BLaER1 treated with 17β-estradiol and CSF1 and Interleukin-3, amounts not matched to agents 10 nM and 100 nM (cell line): ENCODE results near the gene HAGHL.

Experiments used
- H3K27ac ChIP-seq, 11 experiments: shearing (Covaris generic); formaldehyde crosslinking; 2 replicates each; pipeline ENCODE4 v1.8.1; 2022
- H3K27me3 ChIP-seq, 11 experiments: shearing (Covaris generic); formaldehyde crosslinking; 2 replicates each; pipeline ENCODE4 v1.8.1; 2022
- H3K36me3 ChIP-seq, 11 experiments: shearing (Covaris generic); formaldehyde crosslinking; 2 replicates each; pipeline ENCODE4 v1.8.1; 2022
- H3K4me1 ChIP-seq, 10 experiments: shearing (Covaris generic); formaldehyde crosslinking; 2 replicates each; pipeline ENCODE4 v1.8.1; 2022
- H3K4me2 ChIP-seq, 11 experiments: shearing (Covaris generic); formaldehyde crosslinking; 2 replicates each; pipeline ENCODE4 v1.8.1; 2022
- H3K4me3 ChIP-seq, 10 experiments: shearing (Covaris generic); formaldehyde crosslinking; 2 replicates each; pipeline ENCODE4 v1.8.1; 2022
- H3K9ac ChIP-seq, 11 experiments: shearing (Covaris generic); formaldehyde crosslinking; 2 replicates each; pipeline ENCODE4 v1.8.1; 2022
- H3K9me3 ChIP-seq, 11 experiments: shearing (Covaris generic); formaldehyde crosslinking; replicated peaks in 1 of 11; 2 replicates each; pipeline ENCODE4 v1.8.1; 2022
- H4K20me1 ChIP-seq, 11 experiments: shearing (Covaris generic); formaldehyde crosslinking; 2 replicates each; pipeline ENCODE4 v1.8.1; 2022
- Cebpa-rat ChIP-seq, 11 experiments: shearing (Covaris generic); IDR thresholded peaks; 2 replicates each; pipeline ENCODE4 v1.8.1; 2022

Gene HAGHL

DNA sequence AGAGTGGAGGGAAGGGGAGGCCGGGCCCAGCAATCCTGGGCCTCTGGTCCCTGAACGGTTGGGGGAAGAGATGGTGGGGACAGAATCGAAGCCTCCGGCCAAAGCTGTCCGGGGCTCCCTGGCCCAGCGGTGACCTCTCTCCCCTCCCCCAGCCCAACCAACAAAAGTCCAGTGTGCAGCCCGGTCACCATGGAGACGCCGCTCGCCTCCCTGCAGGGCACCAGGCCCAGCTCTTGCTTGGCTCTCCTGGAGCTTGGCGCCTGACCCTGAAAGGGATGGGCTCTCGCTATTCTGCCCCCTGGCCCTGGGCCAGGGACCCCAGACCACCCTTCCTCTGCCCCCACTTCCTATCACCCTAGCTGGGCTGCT is 10.7 kb upstream of the HAGHL start:
- Histone ChIP-seq H3K4me3 (peak overlapping the region in 9 of 10 experiments; percentile 61 to 75 (median 69); a peak in 17 of 20 replicates), H3K27me3 (peaks cover 22 to 65% (median 54%) of the 10 kb centered on the region in 11 experiments), H3K9ac (peak overlapping the region in 6 of 11 experiments; percentile 23 to 80 (median 72); a peak in 9 of 22 replicates), H3K27ac (no peak overlapping the region), H3K36me3 (no peaks in the 10 kb centered on the region), H3K4me2 (peak overlapping the region; percentile 91 to 100 (median 100)), H3K9me3 (no peaks in the 10 kb centered on the region), H4K20me1 (peaks cover 0 to 73% (median 43%) of the 10 kb centered on the region in 11 experiments; a peak in 18 of 22 replicates), H3K4me1 (peaks cover 55 to 77% (median 73%) of the 10 kb centered on the region in 10 experiments)
- TF ChIP-seq Cebpa-rat (IDR thresholded peaks at IDR 0.05): no peak

- Histone ChIP-seq H4K20me1 (peaks cover 4 to 75% (median 44%) of the 10 kb centered on the region in 11 experiments; a peak in 19 of 22 replicates), H3K9ac (peak overlapping the region in 6 of 11 experiments; percentile 8 to 80 (median 72); a peak in 5 of 22 replicates), H3K27me3 (peaks cover 17 to 60% (median 48%) of the 10 kb centered on the region in 11 experiments), H3K36me3 (no peaks in the 10 kb centered on the region), H3K4me1 (peaks cover 60 to 77% (median 75%) of the 10 kb centered on the region in 10 experiments), H3K4me2 (peak overlapping the region; percentile 91 to 100 (median 100); a peak in 21 of 22 replicates), H3K9me3 (no peaks in the 10 kb centered on the region), H3K27ac (no peak overlapping the region), H3K4me3 (peak overlapping the region in 6 of 10 experiments; percentile 68 to 75 (median 71); a peak in 4 of 20 replicates)
- no peak for TF ChIP-seq Cebpa-rat (IDR thresholded peaks at IDR 0.05)
These were observed 10.1 kb upstream of the HAGHL start for GRCh38 chr16:716768-717325.

DNA sequence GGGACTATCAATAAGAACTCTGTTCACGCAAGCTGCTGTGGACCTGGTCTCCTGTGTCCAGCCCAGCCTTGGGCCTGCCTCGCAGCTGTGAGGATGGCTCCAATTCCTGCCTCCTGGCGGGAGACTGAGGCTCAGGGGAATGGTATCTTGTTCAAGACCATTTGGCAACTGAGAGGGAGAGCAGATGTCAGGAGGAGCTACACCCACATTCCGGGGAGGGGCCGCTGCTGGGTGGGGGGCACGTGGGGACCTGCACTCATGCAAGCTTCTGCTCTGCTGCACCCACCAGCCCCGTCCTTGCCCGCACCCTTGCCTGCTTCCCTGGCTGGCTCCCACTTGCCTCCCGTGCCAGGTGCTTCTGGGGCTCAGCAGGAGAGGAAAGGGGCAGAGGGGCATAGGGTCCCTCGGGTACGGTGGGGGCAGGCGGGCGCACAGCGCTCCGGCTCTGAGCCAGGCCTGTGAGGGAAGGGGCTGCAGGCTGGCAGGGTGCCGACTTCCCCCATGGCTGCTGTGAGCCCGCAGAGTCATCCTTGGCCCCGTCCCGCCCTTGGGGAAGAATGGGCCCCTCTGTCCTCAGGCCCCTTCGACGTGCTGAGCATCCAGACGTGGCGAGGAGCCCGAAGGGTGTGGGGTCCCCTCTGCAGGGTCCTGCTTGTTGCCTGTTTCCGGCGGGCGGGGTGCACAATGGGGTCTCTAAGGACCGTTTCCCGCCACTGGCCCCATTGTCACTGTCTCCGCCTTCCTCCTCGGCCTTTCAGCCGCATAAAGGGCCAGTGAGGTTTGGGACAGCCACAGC is 9.3 kb upstream of the HAGHL start:
- Histone ChIP-seq H3K9me3 (no peaks in the 10 kb centered on the region), H3K27ac (peak overlapping the region in 4 of 11 experiments; percentile 23 to 51 (median 36); a peak in 4 of 22 replicates), H3K9ac (peak overlapping the region in 5 of 11 experiments; percentile 29 to 87 (median 73); a peak in 7 of 22 replicates), H3K27me3 (peaks cover 16 to 54% (median 39%) of the 10 kb centered on the region in 11 experiments), H4K20me1 (peaks cover 9 to 83% (median 52%) of the 10 kb centered on the region in 11 experiments; a peak in 20 of 22 replicates), H3K4me3 (peak overlapping the region in 1 of 10 experiments; percentile 15; a peak in 2 of 20 replicates), H3K4me1 (peaks cover 67 to 85% (median 82%) of the 10 kb centered on the region in 10 experiments), H3K4me2 (peak overlapping the region; percentile 5 to 100 (median 100); a peak in 20 of 22 replicates), H3K36me3 (0 out of 22 replicates have a peak, but pooled peaks cover 0 to under 1% (median 0%) of the 10 kb centered on the region in 11 experiments)
- TF ChIP-seq Cebpa-rat (IDR thresholded peaks at IDR 0.05): no peak

DNA sequence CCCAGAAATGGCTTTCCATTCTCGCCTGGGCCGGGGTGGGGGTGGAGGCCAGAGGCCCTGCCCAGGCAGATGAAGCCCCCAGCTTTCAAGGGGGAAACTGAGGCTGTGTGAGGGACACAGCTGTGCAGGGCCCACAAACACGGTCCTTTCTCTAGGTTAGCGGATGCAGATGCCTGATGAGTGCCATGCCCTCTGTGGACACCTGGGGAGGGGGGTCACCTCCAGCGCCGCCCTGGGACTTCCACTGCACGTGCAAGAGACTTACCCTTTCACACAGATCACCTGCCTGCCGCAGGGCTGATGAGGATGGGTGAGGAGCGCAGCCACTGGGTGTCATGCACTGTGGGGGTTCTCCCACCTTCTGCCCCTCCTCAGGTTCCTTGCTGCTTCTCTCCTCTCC is 8.5 kb upstream of the HAGHL start:
- H3K9ac ChIP-seq: peak overlapping the region in 4 of 11 experiments; percentile 59 to 87 (median 75); a peak in 7 of 22 replicates
- 0 out of 22 replicates have a peak, but pooled peaks cover 0 to 6% (median 0%) of the 10 kb centered on the region in 11 experiments for H3K36me3 ChIP-seq
- H3K9me3 ChIP-seq: no peaks in the 10 kb centered on the region
- peaks cover 16 to 58% (median 35%) of the 10 kb centered on the region in 11 experiments for H3K27me3 ChIP-seq
- H3K4me2 ChIP-seq: peak overlapping the region; percentile 5 to 100 (median 100); a peak in 19 of 22 replicates
- H4K20me1 ChIP-seq: peaks cover 17 to 90% (median 59%) of the 10 kb centered on the region in 11 experiments; a peak in 21 of 22 replicates
- no peak overlapping the region; a peak in 1 of 20 replicates for H3K4me3 ChIP-seq
- TF ChIP-seq Cebpa-rat (IDR thresholded peaks at IDR 0.05): no peak
- peaks cover 75 to 93% (median 89%) of the 10 kb centered on the region in 10 experiments for H3K4me1 ChIP-seq
- H3K27ac ChIP-seq: peak overlapping the region in 4 of 11 experiments; percentile 23 to 51 (median 36); a peak in 4 of 22 replicates

GRCh38 chr16:718922-719321 is 8.0 kb upstream of the HAGHL start:
- Histone ChIP-seq H3K4me2 (peak overlapping the region; percentile 40 to 100 (median 100); a peak in 21 of 22 replicates), H3K4me1 (peaks cover 76 to 95% (median 93%) of the 10 kb centered on the region in 10 experiments), H3K9ac (peak overlapping the region in 4 of 11 experiments; percentile 10 to 87 (median 68); a peak in 3 of 22 replicates), H3K9me3 (no peaks in the 10 kb centered on the region), H3K36me3 (0 out of 22 replicates have a peak, but pooled peaks cover 0 to 6% (median 0%) of the 10 kb centered on the region in 11 experiments), H3K27me3 (peaks cover 16 to 59% (median 30%) of the 10 kb centered on the region in 11 experiments), H3K27ac (no peak overlapping the region), H3K4me3 (no peak overlapping the region; a peak in 2 of 20 replicates), H4K20me1 (peaks cover 22 to 92% (median 65%) of the 10 kb centered on the region in 11 experiments; a peak in 21 of 22 replicates)
- TF ChIP-seq Cebpa-rat (IDR thresholded peaks at IDR 0.05): no peak

DNA sequence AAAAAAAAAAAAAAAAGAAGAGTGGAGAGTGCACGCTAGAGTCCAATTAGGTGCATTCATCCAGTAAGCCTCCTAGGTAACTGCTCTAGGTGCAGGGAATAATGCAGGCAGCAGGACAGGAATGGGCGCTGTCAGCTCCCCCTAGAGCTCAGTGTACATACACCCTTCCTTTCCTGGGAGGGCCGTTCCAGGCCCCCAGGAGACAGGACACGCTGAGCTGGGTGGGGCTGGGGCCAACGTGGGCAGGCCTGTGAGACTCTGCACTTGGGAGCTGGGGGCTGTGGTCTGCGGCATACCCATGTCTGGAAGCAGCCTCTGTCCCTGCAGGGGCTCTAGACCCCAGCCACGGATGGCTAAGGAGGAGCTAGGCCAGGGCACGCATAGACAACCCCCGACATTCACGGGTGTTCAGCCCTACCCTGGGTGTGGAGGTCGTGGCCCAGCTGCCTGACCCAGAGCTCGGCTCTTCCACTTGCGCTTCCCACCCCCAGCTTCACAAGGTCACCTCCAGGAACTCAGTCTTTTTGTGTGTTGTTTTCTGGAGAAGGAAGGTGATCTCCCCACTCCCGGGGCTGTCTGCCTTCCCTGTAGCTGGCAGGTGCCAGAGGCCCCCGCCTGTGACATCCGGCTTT is 7.0 kb upstream of the HAGHL start:
- Histone ChIP-seq H3K4me2 (peak overlapping the region; percentile 96 to 100 (median 100)), H3K9me3 (no peaks in the 10 kb centered on the region), H3K27ac (peak overlapping the region in 9 of 11 experiments; percentile 67 to 86 (median 79); a peak in 16 of 22 replicates), H3K4me3 (peak overlapping the region; percentile 67 to 80 (median 73)), H3K36me3 (0 out of 22 replicates have a peak, but pooled peaks cover 0 to 6% (median 0%) of the 10 kb centered on the region in 11 experiments), H3K27me3 (peaks cover 16 to 61% (median 22%) of the 10 kb centered on the region in 11 experiments), H4K20me1 (peaks cover 32 to 95% (median 73%) of the 10 kb centered on the region in 11 experiments; a peak in 21 of 22 replicates), H3K4me1 (peaks cover 68 to 97% (median 95%) of the 10 kb centered on the region in 10 experiments), H3K9ac (peak overlapping the region; percentile 73 to 87 (median 81); a peak in 21 of 22 replicates)
- TF ChIP-seq Cebpa-rat (IDR thresholded peaks at IDR 0.05): no peak

DNA sequence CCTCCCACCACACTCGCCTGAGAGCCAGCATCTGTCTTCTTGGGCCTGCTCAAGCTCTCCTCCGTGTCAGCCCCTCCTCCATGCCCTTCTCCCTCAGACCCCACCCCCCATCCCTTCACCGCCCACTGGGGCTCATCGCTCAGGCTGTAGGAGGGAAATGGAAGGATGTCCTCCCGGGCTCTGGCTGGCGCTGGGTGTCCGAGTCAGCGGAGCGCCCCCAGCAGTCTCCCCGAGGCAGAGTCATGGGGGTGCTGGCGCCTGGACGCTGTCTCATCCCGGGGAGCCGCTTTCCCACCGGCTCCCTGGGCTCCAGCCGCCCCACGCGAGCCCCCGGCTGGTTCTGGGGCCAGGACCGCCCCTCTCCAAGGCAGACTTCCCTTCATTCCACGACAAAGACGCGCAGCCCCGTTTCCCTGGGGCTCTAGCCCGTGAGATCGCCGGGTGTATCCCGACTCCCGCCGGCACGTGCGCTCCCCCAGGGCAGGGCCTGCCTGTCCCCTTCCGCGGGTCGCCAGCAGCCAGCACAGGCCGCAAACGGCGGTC is 6.4 kb upstream of the HAGHL start:
- Histone ChIP-seq H3K4me1 (peaks cover 64 to 99% (median 96%) of the 10 kb centered on the region in 10 experiments), H3K4me3 (peak overlapping the region; percentile 67 to 80 (median 73)), H3K27me3 (peaks cover 11 to 61% (median 17%) of the 10 kb centered on the region in 11 experiments), H3K27ac (peak overlapping the region; percentile 20 to 86 (median 79); a peak in 21 of 22 replicates), H3K9ac (peak overlapping the region; percentile 73 to 87 (median 81)), H4K20me1 (peaks cover 32 to 96% (median 77%) of the 10 kb centered on the region in 11 experiments; a peak in 21 of 22 replicates), H3K4me2 (peak overlapping the region; percentile 96 to 100 (median 100)), H3K9me3 (no peaks in the 10 kb centered on the region), H3K36me3 (0 out of 22 replicates have a peak, but pooled peaks cover 0 to 6% (median 0%) of the 10 kb centered on the region in 11 experiments)
- TF ChIP-seq Cebpa-rat (IDR thresholded peaks at IDR 0.05): no peak
